ENCODE measurements around the gene ABCG4.

Gene ABCG4

GRCh38 chr11:119149018-119149785 is at the start of gene ABCG4:
TSS of gene ABCG4 (plus strand) at chr11:119149052. CDS start at chr11:119149966, 914 bp downstream.
- intact Hi-C loops (cut with DNase I; ENCODE audit: low total_unique reads), result loop anchor here (10.0 kb wide), 1 partner anchor 46 kb away; no protein-coding TSS in a partner anchor
- no peak within 1 kb of the TSS for H3K27ac ChIP-seq
- H3K4me1 ChIP-seq, result peaks cover 0 to 23% (median 14%) of the 10 kb centered on the region in 4 donors
- H3K36me3 ChIP-seq, result no peaks in the 10 kb centered on the region
- TF ChIP-seq CTCF (IDR thresholded peaks at IDR 0.05), result no peak
- H3K9me3 ChIP-seq, result no peaks in the 10 kb centered on the region
- H3K27me3 ChIP-seq, result peaks cover 0 to 45% of the 10 kb centered on the region in 2 donors
- DNase-seq, result no peak
- H3K4me3 ChIP-seq, result peak within 1 kb of the TSS; percentile 52 to 64

DNA sequence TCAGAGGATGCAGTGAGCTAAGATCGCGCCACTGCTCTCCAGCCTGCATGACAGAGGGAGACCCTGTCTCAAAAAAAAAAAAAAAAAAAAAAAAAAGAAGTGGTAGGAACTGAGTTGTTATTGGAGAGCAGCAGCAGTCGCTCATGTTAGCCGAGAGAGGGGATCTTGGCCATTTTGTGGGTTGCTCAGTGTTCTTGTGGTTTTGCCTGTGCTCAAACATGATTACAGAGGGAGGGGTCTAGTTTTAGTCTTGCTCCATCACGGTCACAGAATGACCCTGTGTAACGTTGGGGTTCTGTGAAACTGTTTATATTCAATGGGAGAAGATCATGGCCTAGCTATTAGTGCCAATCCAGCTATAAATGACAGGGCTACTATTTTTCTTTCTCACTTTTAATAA is 49.1 kb upstream of the ABCG4 start:
- Histone ChIP-seq H3K4me3 (no peak overlapping the region), H3K4me1 (peaks cover 9 to 33% (median 23%) of the 10 kb centered on the region in 4 donors), H3K9me3 (no peaks in the 10 kb centered on the region), H3K27me3 (no peaks in the 10 kb centered on the region), H3K36me3 (peaks cover 6 to 24% (median 22%) of the 10 kb centered on the region in 3 donors), H3K27ac (no peak overlapping the region)
- intact Hi-C loops (cut with DNase I; ENCODE audit: low total_unique reads), result loop anchor here (10.0 kb wide), 1 partner anchor 225 kb away; no protein-coding TSS in a partner anchor
- no peak for TF ChIP-seq CTCF (IDR thresholded peaks at IDR 0.05)
- no peak for DNase-seq

DNA sequence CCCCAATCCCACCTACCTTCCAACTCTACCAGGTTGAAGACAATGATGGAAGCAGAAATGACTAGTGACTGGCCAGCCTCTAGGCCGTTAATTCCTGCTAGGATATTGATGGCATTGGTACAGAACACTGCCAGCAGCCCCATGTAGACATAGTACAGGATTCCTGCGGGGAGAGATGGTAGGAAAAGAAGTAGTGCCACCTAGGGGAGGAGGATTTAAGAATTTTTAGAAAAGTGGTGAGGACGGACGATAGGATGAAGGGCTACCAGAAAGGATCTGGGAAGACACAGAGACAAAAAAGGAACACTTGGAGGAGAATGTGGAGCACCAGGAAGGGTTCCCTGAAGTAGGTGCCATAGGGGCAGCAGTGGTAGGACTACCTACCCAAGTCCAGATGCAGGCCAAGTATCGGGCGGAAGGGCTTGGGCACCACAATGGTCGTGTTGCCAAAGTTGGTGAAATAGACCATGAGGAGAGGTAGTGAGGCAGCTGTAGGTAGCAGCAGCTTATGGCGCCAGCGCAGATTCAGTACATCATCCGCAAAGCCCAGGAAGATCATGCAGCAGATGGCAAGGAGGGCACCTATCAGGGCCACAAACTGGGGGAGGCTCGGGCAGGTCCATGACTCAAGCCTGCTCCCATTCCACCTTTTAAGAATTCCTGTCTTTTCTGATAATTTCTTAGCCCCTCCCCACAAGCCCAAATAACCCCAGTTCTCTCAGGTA is 48.4 kb upstream of the ABCG4 start:
- no peak for DNase-seq
- H3K4me1 ChIP-seq, result peaks cover 9 to 33% (median 23%) of the 10 kb centered on the region in 4 donors
- intact Hi-C loops (cut with DNase I; ENCODE audit: low total_unique reads), result loop anchor here (10.0 kb wide), 1 partner anchor 224 kb away; no protein-coding TSS in a partner anchor

DNA sequence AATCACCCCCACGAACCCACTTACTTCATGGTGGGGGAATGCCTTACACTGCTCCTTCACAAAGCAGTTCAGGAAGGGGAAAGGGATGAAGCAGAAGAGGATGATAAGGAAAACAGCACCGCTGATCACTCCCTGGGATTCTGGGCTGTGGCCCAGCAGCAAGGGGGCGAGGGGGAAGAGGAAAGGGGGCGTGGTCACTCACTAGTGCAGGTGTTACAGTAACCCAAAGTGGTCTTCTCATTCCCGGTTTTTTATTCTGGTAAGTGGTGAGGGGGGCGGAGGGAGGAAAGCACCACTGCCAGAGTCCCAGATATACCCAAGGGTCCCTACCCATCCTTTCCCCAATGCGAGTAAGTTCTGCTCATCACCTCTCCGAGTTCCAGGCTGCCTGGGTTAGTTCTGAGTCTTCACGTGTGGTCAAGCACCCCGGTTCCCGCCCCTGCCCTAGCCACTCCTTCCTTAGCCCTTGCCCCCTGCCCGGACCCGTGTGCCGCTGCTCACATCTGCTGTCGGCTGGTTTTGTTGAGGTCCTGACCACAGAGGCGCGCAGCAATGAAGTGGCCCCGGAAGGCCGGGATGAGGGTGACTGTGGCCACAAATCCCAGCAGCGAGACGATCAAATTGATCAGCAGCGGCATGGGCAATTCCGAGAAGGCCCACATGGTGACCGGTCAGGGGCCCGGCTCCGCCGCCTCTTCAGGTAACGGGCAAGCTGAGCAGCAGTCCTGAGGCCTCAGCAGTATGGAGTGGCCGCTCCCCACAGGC is 47.7 kb upstream of the ABCG4 start:
- no peak for DNase-seq
- H3K9me3 ChIP-seq, result no peaks in the 10 kb centered on the region
- peaks cover 9 to 30% (median 20%) of the 10 kb centered on the region in 4 donors for H3K4me1 ChIP-seq
- H3K36me3 ChIP-seq, result peaks cover 6 to 23% (median 21%) of the 10 kb centered on the region in 3 donors
- intact Hi-C loops (cut with DNase I; ENCODE audit: low total_unique reads), result loop anchor here (10.0 kb wide), 1 partner anchor 224 kb away; no protein-coding TSS in a partner anchor
- peak overlapping the region; percentile 83 to 93 for H3K27ac ChIP-seq
- no peak for TF ChIP-seq CTCF (IDR thresholded peaks at IDR 0.05)
- peak overlapping the region; percentile 63 to 93 for H3K4me3 ChIP-seq
- no peaks in the 10 kb centered on the region for H3K27me3 ChIP-seq

More for the DNA sequence above, 48.4 kb upstream of the ABCG4 start:
- Histone ChIP-seq H3K4me3 (peak overlapping the region; percentile 63 to 93), H3K9me3 (no peaks in the 10 kb centered on the region), H3K27me3 (no peaks in the 10 kb centered on the region), H3K36me3 (peaks cover 6 to 24% (median 22%) of the 10 kb centered on the region in 3 donors), H3K27ac (peak overlapping the region in 1 of 2 donors; percentile 93)
- TF ChIP-seq CTCF (IDR thresholded peaks at IDR 0.05), result no peak
